ENCODE data around the gene EHBP1L1.

Gene EHBP1L1

GRCh38 chr11:65639623-65640482 lies 64.0 kb downstream of the EHBP1L1 start:
- DNase-seq: peak; percentile 37

DNA sequence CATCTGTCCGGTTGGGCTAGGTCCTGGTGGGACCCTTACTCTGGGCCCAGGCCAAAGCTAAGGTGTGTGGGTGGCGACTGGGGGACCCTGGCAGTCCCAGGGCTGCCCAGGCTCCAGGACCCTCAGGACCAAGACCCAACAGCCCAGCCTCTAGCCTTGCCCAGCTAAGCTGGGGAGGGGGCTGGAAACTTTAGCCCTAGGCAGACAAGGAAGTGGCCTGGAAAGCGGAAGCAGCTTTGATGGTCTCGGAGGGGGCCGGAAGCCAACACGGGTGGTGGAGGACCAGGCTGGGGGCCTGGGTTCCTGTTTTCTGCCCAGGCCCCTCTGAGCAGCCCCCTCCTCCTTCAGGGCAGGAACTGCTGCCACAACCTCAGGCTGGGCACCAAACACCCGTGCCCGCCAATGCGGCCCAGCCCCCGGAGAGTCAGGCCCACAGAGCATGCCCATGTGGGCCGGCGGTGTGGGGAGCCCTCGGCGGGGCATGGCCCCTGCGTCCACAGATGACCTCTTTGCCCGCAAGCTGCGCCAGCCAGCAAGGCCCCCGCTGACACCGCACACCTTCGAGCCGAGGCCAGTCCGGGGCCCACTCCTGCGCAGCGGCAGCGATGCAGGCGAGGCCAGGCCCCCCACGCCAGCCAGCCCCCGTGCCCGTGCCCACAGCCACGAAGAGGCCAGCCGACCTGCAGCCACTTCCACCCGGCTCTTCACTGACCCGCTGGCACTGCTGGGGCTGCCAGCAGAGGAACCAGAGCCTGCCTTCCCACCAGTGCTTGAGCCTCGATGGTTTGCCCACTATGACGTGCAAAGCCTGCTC lies 64.8 kb downstream of the EHBP1L1 start:
- DNase-seq: no peak

GRCh38 chr11:65641297-65642013 lies 65.6 kb downstream of the EHBP1L1 start:
- DNase-seq: no peak
